Glutamatergic neuron (in vitro differentiated cells): ENCODE results near the gene ETV1. TPM values are rescaled to one million over a fixed set of nuclear protein-coding genes. Genes with fewer than 3 reads are reported as not detected.

Experiments
- DNase-seq: peaks from one replicate; pipeline ENCODE4 v3.0.0; 2022
- H3K27ac Mint-ChIP-seq: one replicate; pipeline ENCODE4 v1.8.0; 2020; ENCODE audit warnings: mild to moderate bottlenecking, mixed read lengths, inconsistent platforms; ENCODE audit not compliant: unreplicated experiment
- H3K27me3 Mint-ChIP-seq: one replicate; pipeline ENCODE4 v1.8.0; 2020; ENCODE audit warnings: mild to moderate bottlenecking, moderate library complexity, mixed read lengths, inconsistent platforms; ENCODE audit not compliant: unreplicated experiment
- H3K36me3 Mint-ChIP-seq: one replicate; pipeline ENCODE4 v1.8.0; 2020; ENCODE audit warnings: mild to moderate bottlenecking, mixed read lengths, inconsistent platforms; ENCODE audit not compliant: unreplicated experiment
- H3K4me1 Mint-ChIP-seq: one replicate; pipeline ENCODE4 v1.8.0; 2020; ENCODE audit warnings: mild to moderate bottlenecking, low read depth, mixed read lengths, inconsistent platforms; ENCODE audit not compliant: unreplicated experiment
- H3K4me3 Mint-ChIP-seq: one replicate; pipeline ENCODE4 v1.8.0; 2020; ENCODE audit warnings: mild to moderate bottlenecking, mixed read lengths, inconsistent platforms; ENCODE audit not compliant: unreplicated experiment
- H3K9me3 Mint-ChIP-seq: one replicate; pipeline ENCODE4 v1.8.0; 2020; ENCODE audit warnings: mild to moderate bottlenecking, moderate library complexity, mixed read lengths, inconsistent platforms; ENCODE audit not compliant: unreplicated experiment
- long read RNA-seq: library from polyadenylated mRNA; unstranded; transcript quantifications from one replicate; pipeline ENCODE4 v2.0.0, GENCODE V29; 2020; ENCODE audit not compliant: unreplicated experiment
- total RNA-seq: library from RNA; stranded (reverse); fragmentation: NEBNext Ultra II Directional; extraction: Animal tissue kit (Norgen Biotek cat#: 25700); gene quantifications from one replicate; pipeline ENCODE4 v1.2.1, GENCODE V29; 2021; ENCODE audit not compliant: unreplicated experiment
- TF ChIP-seq, protein P1 (sequence below): fragments of 200-600 bp; sonication (generic); IDR thresholded peaks from one replicate; pipeline ENCODE4 v1.5.0; 2021; ENCODE audit not compliant: partially characterized antibody, unreplicated experiment

The ETV1 gene
- 51.8 TPM for total RNA-seq
- long read RNA-seq, partial matches to known transcripts = 2 of 7 reads
- long read RNA-seq, other reads (novel, unspliced or antisense) = 2 of 7 reads

DNA sequence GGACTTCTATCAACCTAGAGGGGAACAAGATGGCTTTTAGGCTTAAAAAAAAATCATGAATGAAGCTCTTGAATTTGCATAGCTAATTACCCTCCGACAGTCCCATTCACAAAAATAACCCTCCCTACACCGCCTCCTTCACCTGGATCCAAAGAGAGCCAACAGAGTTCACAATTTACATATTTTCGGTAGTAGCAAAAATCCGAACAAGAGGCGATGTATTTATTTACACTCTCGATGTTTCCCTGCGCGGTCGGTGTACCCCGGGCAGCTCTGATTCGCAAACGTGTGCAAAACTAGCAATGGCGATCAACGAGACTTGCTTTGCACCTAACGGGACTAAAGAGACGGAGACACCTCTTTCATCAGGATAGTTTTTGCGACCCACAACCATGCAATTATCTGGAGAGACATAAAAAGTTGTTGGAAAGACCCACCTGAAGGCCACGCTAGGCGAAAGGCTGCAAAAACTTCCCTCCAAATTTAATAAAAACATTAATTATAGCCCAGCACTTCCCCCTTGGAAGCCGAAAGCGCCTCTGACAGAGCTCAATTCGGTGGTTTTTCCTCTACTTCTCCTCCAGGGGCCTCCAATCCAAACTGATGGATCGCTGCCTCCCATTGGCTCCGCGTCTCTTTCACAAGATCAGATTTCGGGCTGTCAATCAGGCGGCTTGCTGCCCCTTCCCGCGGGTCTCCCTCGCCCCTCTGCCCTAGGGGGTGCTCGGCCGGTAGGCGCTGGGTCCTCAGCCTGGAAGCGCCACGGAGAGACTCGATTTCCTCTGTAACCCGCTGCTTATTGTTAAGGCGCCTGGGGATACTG lies at the start of gene ETV1:
TSS of gene ETV1 (minus strand) at position 541 of the 823 bp plus-strand sequence. CDS start 614 bp downstream, outside the sequence.
- peak; percentile 74 for DNase-seq
- Mint-ChIP-seq H3K36me3 (no peaks in the 10 kb centered on the region), H3K4me3 (no peak within 1 kb of the TSS), H3K27me3 (no peaks in the 10 kb centered on the region), H3K4me1 (peaks cover 7% of the 10 kb centered on the region), H3K9me3 (peaks cover 2% of the 10 kb centered on the region), H3K27ac (no peak within 1 kb of the TSS)
- TF ChIP-seq, protein P1, sequence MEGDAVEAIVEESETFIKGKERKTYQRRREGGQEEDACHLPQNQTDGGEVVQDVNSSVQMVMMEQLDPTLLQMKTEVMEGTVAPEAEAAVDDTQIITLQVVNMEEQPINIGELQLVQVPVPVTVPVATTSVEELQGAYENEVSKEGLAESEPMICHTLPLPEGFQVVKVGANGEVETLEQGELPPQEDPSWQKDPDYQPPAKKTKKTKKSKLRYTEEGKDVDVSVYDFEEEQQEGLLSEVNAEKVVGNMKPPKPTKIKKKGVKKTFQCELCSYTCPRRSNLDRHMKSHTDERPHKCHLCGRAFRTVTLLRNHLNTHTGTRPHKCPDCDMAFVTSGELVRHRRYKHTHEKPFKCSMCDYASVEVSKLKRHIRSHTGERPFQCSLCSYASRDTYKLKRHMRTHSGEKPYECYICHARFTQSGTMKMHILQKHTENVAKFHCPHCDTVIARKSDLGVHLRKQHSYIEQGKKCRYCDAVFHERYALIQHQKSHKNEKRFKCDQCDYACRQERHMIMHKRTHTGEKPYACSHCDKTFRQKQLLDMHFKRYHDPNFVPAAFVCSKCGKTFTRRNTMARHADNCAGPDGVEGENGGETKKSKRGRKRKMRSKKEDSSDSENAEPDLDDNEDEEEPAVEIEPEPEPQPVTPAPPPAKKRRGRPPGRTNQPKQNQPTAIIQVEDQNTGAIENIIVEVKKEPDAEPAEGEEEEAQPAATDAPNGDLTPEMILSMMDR = peak; percentile 20

DNA sequence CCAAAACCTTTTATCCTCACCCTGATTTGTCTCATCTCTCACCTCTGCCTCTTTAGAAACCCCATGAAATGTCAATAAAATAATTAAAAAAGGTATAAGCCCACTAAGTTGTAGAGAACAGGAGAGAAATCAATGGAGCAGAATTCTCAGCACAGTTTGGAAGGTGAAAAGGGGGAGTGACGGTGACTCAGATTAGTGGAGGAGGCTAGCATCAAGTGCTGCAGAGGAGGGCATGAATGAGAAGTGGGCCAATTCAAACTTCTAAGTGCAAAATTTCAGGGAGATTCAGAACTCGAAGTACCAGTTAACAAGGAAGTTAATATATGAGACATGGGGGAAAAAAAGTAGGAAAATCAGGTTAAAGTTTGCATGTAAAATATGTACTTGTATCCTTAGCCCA lies 34.9 kb upstream of the ETV1 start:
- TF ChIP-seq, protein P1 = no peak
- no peak overlapping the region for H3K4me3 Mint-ChIP-seq
- no peaks in the 10 kb centered on the region for H3K36me3 Mint-ChIP-seq
- no peak for DNase-seq
- no peak overlapping the region for H3K27ac Mint-ChIP-seq
- H3K27me3 Mint-ChIP-seq = no peaks in the 10 kb centered on the region
- no peaks in the 10 kb centered on the region for H3K4me1 Mint-ChIP-seq
- H3K9me3 Mint-ChIP-seq = no peaks in the 10 kb centered on the region

DNA sequence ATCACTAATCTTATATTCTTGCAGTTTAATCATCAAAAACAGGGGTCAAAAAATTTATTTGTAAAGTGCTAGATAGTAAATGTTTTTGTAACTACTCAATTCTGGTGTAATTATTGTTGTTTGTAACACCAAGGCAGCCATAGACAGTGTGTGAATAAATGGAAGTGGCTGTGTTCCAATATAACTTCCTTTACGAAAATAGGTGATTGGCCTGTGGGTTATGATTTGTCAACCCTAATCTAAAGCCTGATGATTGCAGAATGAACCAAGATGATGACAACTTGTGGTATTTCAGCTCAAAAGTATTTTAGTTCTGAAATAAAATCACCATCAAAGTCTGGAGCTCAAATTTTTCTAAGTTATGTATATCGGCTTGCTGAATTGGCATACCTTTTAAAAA lies 34.4 kb upstream of the ETV1 start:
- H3K27me3 Mint-ChIP-seq = no peaks in the 10 kb centered on the region
- no peak for DNase-seq
- H3K4me3 Mint-ChIP-seq = no peak overlapping the region
- H3K27ac Mint-ChIP-seq = no peak overlapping the region
- H3K4me1 Mint-ChIP-seq = no peaks in the 10 kb centered on the region
- H3K36me3 Mint-ChIP-seq = no peaks in the 10 kb centered on the region
- H3K9me3 Mint-ChIP-seq = no peaks in the 10 kb centered on the region
- TF ChIP-seq, protein P1 = no peak

DNA sequence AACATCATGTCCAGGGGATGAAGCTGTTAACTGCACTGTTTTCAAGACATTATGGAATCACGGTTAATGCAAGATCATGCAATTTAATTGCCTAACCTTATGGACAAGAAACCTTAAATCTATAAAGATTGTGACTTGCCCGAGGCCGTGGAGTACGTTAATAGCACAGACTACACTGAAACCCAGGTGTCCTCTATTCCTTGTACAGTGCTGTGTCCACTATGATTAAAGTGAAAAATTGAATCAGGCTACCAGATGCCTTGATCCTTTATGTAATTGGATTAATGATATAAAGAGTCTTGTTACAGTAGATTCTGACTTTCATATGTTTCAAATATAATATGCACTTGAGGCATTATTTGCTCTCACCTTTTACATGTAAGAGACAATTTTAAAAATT lies 33.9 kb upstream of the ETV1 start:
- no peak for DNase-seq
- H3K9me3 Mint-ChIP-seq = no peaks in the 10 kb centered on the region
- TF ChIP-seq, protein P1 = no peak
- no peaks in the 10 kb centered on the region for H3K4me1 Mint-ChIP-seq
- no peaks in the 10 kb centered on the region for H3K27me3 Mint-ChIP-seq
- H3K4me3 Mint-ChIP-seq = no peak overlapping the region
- H3K27ac Mint-ChIP-seq = no peak overlapping the region
- no peaks in the 10 kb centered on the region for H3K36me3 Mint-ChIP-seq

DNA sequence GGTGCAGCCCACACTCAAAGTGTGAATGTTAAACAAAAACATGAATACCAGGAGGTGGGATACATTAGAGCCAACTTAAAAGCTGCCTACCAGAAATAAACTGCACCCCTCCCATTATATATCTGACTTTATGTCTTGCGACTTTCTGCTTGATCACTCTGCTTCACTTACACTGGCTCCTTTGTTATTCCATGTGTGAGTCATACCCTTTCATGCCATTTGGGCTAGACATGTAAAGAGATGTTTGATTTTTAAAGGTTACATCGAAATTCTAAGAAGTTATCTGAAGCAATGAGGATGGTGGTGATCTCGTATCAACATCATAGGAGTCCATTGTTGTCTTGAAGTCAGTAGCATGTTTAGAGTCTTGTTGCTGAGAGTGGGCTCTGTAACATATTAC lies 31.6 kb upstream of the ETV1 start:
- Mint-ChIP-seq H3K27me3 (no peaks in the 10 kb centered on the region), H3K4me1 (no peaks in the 10 kb centered on the region), H3K36me3 (no peaks in the 10 kb centered on the region), H3K9me3 (no peaks in the 10 kb centered on the region), H3K27ac (no peak overlapping the region), H3K4me3 (no peak overlapping the region)
- TF ChIP-seq, protein P1 = no peak
- DNase-seq = no peak
